GM23248 (cell line): ENCODE results near the gene SLITRK6. TPM values are rescaled to one million over a fixed set of nuclear protein-coding genes. Genes with fewer than 3 reads are reported as not detected.

Source experiments
- DNase-seq: peaks from one replicate; pipeline ENCODE4 v3.0.0-alpha.2; 2015
- H2AFZ ChIP-seq: fragments of 200-600 bp; sonication (generic); 2 replicates; pipeline ENCODE4 v1.6.1; 2016; ENCODE audit warnings: antibody characterized with exemption
- H3F3A ChIP-seq: fragments of 200-600 bp; sonication (generic); 2 replicates; pipeline ENCODE4 v1.6.1; 2016; ENCODE audit warnings: mild to moderate bottlenecking, antibody characterized with exemption, mixed run types; ENCODE audit not compliant: insufficient read depth
- H3K27ac ChIP-seq: fragments of 200-600 bp; sonication (generic); 2 replicates; pipeline ENCODE4 v1.5.1; 2016; ENCODE audit warnings: mild to moderate bottlenecking
- H3K27me3 ChIP-seq: fragments of 200-600 bp; sonication (generic); replicated peaks from 2 replicates; pipeline ENCODE4 v1.6.1; 2016; ENCODE audit warnings: mild to moderate bottlenecking; ENCODE audit not compliant: insufficient read depth
- H3K36me3 ChIP-seq: fragments of 200-600 bp; sonication (generic); 2 replicates; pipeline ENCODE4 v1.6.1; 2016; ENCODE audit warnings: low read depth, mild to moderate bottlenecking
- H3K4me1 ChIP-seq: fragments of 200-600 bp; sonication (generic); 2 replicates; pipeline ENCODE4 v1.6.1; 2016; ENCODE audit warnings: mild to moderate bottlenecking; ENCODE audit not compliant: insufficient read depth
- H3K4me2 ChIP-seq: fragments of 200-600 bp; sonication (generic); one replicate; pipeline ENCODE4 v1.6.1; 2016; ENCODE audit warnings: mild to moderate bottlenecking; ENCODE audit not compliant: unreplicated experiment
- H3K4me3 ChIP-seq: fragments of 200-600 bp; sonication (generic); 2 replicates; pipeline ENCODE4 v1.5.1; 2016; ENCODE audit warnings: mild to moderate bottlenecking
- H3K79me2 ChIP-seq: fragments of 200-600 bp; sonication (generic); 2 replicates; pipeline ENCODE4 v1.6.1; 2016; ENCODE audit warnings: mild to moderate bottlenecking; ENCODE audit not compliant: insufficient read depth
- H3K9ac ChIP-seq: fragments of 200-600 bp; sonication (generic); 2 replicates; pipeline ENCODE4 v1.6.1; 2016; ENCODE audit warnings: mild to moderate bottlenecking
- H3K9me2 ChIP-seq: fragments of 200-600 bp; sonication (generic); 2 replicates; pipeline ENCODE4 v1.6.1; 2016; ENCODE audit warnings: mixed run types, mild to moderate bottlenecking, moderate library complexity; ENCODE audit not compliant: insufficient read depth
- H3K9me3 ChIP-seq: fragments of 200-600 bp; sonication (generic); one replicate; pipeline ENCODE4 v1.6.1; 2017; ENCODE audit warnings: low read depth
- H4K20me1 ChIP-seq: fragments of 200-600 bp; sonication (generic); 2 replicates; pipeline ENCODE4 v1.6.0; 2016; ENCODE audit not compliant: insufficient read depth
- EZH2 ChIP-seq: fragments of 200-600 bp; sonication (generic); IDR thresholded peaks from 2 replicates; pipeline ENCODE4 v1.6.1; 2018; ENCODE audit warnings: antibody characterized with exemption, mild to moderate bottlenecking; ENCODE audit not compliant: insufficient read depth, poor library complexity, severe bottlenecking
- EZH2phosphoT487 ChIP-seq: fragments of 200-600 bp; sonication (generic); IDR thresholded peaks from 2 replicates; pipeline ENCODE4 v1.6.1; 2018; ENCODE audit warnings: antibody characterized with exemption, moderate library complexity, mild to moderate bottlenecking, low read depth; ENCODE audit not compliant: insufficient read depth
- WGBS, 2 experiments: methylation state at CpG; one replicate each; pipeline ENCODE4 v1.1.6; 2015 to 2017; ENCODE audit warnings: low lambda C conversion rate in 2 of 2, low coverage in 1 of 2; ENCODE audit errors: missing lambda C conversion rate in 2 of 2; 5-methylcytosine and 5-hydroxymethylcytosine counted together
- in situ Hi-C: fragments of 300-500 bp; cut with MboI; formaldehyde crosslinking; loops from 2 replicates; pipeline ENCODE4 v1.15.0; 2020
- polyA plus RNA-seq: library from polyadenylated mRNA; unstranded; fragments of >200 nt; fragmentation: Nextera tagmentation; extraction: Ambion mirVana; gene quantifications from 2 replicates; pipeline ENCODE4 v1.2.1, GENCODE V29; 2016
- total RNA-seq: library from RNA; depleted of rRNA; stranded (reverse); fragments of >200 nt; shearing (Covaris generic); gene quantifications from 2 replicates; pipeline ENCODE4 v1.2.3, GENCODE V29; 2014

SLITRK6 gene
- total and polyA plus RNA-seq, 2 experiments from 2014 or later, result not detected

DNA sequence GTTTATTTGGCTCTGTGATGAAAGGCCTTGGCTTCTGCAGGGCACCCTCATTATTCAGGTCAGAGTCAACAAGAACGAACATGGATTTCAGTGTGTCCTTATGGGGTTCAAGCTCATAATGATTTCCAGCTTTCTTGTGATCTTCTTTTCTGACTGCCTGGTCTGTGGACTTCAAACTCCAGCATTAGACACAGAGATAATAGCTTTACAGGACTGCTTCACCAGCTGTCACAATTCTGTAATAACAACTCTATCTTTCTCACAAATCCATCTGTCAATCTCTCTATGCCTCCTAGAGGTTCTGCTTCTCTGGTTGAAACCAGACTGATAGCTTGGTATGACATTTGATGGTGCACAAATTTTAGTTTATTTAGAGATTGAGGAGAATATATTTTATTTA lies 13.1 kb upstream of the SLITRK6 start:
- in situ Hi-C loops, result loop anchor here (10.0 kb wide), 1 partner anchor 907 kb away; no protein-coding TSS in a partner anchor
- 4% methylated on average over 1 of the region's 1 CpG for WGBS, 2 experiments
- H4K20me1 ChIP-seq, result no peaks in the 10 kb centered on the region
- DNase-seq, result no peak
- H3K27me3 ChIP-seq, result no peaks in the 10 kb centered on the region
- no peak overlapping the region for H3K4me3 ChIP-seq
- no peaks in the 10 kb centered on the region for H3K36me3 ChIP-seq
- H3K4me2 ChIP-seq, result no peak overlapping the region
- no peak overlapping the region for H2AFZ ChIP-seq
- no peaks in the 10 kb centered on the region for H3K9me2 ChIP-seq
- no peaks in the 10 kb centered on the region for H3K4me1 ChIP-seq
- TF ChIP-seq EZH2, result no peak
- TF ChIP-seq EZH2phosphoT487, result no peak
- no peaks in the 10 kb centered on the region for H3K9me3 ChIP-seq
- H3K79me2 ChIP-seq, result no peaks in the 10 kb centered on the region
- no peak overlapping the region for H3K27ac ChIP-seq
- no peak overlapping the region for H3K9ac ChIP-seq
- no peaks in the 10 kb centered on the region for H3F3A ChIP-seq

DNA sequence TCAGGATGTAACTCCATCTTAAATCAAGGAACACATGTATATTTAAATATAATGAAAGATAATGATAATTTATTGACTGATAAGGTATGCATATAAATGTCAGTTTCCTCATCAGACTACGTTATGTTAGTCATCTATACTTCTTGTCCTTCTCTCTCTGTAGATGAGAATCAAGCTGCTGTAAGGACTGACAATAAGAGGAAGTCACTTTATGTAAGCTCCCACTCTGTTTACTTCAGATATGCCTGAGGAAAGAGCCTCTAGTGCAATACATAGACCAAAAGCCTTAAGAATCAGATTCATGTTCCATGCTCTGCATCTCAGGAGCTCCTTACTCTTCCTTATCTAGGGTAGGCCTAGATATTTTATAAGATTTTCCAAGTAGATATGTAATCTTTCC lies 9.6 kb upstream of the SLITRK6 start:
- Histone ChIP-seq H3K9me2 (no peaks in the 10 kb centered on the region), H3K9ac (no peak overlapping the region), H3K36me3 (no peaks in the 10 kb centered on the region), H3K4me2 (no peak overlapping the region), H3F3A (no peaks in the 10 kb centered on the region), H2AFZ (no peak overlapping the region), H3K27ac (no peak overlapping the region), H3K4me1 (no peaks in the 10 kb centered on the region), H4K20me1 (no peaks in the 10 kb centered on the region), H3K9me3 (no peaks in the 10 kb centered on the region), H3K79me2 (no peaks in the 10 kb centered on the region), H3K4me3 (no peak overlapping the region), H3K27me3 (no peaks in the 10 kb centered on the region)
- in situ Hi-C loops, result loop anchor here (10.0 kb wide), 1 partner anchor 884 kb away; no protein-coding TSS in a partner anchor
- no peak for DNase-seq
- 5 to 7% methylated on average over 1 of the region's 1 CpG for WGBS, 2 experiments
- no peak for TF ChIP-seq EZH2phosphoT487

DNA sequence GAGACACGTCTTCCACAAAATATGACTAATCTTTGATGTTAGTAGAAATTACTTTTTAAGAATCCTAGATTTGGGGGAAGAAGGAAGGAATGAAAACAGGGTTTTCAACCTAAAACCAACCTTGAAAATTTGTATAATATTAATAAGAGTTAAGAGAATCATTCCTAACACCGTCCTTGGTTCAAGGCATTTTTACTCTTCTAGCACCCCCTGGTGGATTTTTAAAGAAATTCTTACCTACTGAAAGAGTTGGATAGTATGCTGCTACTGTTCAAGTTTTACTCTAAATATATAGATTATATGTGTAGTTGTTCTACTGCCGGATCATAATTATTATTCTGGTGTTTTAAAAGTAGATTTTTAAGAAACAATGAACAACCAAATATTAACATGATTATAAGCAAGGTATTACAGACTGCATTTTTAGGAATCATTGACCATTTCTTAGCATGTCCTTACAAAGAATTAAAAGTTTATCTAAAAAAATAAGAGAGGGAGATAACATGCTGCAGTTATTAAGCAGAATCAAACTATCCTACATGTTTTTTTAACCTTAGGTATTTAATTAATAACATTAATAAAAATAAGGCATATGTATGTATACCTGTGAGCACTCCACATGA lies 7.4 kb upstream of the SLITRK6 start:
- Histone ChIP-seq H3K9ac (no peak overlapping the region), H3K27ac (no peak overlapping the region), H3K9me2 (no peaks in the 10 kb centered on the region), H3K79me2 (no peaks in the 10 kb centered on the region), H3K9me3 (no peaks in the 10 kb centered on the region), H3K4me1 (no peaks in the 10 kb centered on the region), H2AFZ (no peak overlapping the region), H3F3A (no peaks in the 10 kb centered on the region), H3K4me2 (no peak overlapping the region), H4K20me1 (no peaks in the 10 kb centered on the region), H3K4me3 (no peak overlapping the region), H3K27me3 (no peaks in the 10 kb centered on the region), H3K36me3 (no peaks in the 10 kb centered on the region)
- peak; percentile 47 for DNase-seq
- in situ Hi-C loops, result loop anchor here (10.0 kb wide), 1 partner anchor 882 kb away; no protein-coding TSS in a partner anchor
- 3 to 7% methylated on average over 3 of the region's 3 CpGs for WGBS, 2 experiments
- TF ChIP-seq EZH2phosphoT487, result no peak
- TF ChIP-seq EZH2, result no peak

DNA sequence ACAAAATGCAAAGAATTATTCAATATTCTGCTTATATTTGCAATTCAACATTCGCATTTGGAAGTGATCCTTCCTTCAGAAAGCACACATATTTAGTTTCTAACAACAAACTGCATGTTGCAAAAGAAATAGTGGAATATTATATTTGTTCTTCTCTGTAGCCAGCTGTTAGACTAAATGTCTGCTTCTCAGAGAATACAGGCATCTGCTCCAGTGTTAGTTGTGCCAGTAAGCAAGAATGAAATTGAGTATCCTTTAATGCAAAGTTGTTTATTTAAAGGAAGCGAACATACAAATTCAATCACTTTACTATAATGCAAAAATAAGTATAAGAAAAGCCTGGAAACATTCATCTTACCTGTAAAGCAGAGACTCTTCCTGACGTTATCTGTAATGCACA lies 663 bp downstream of the SLITRK6 start:
- DNase-seq, result no peak
- H3K79me2 ChIP-seq, result no peaks in the 10 kb centered on the region
- 2 to 5% methylated on average over 3 of the region's 3 CpGs for WGBS, 2 experiments
- H3K4me1 ChIP-seq, result no peaks in the 10 kb centered on the region
- H3K27ac ChIP-seq, result no peak overlapping the region
- no peak overlapping the region for H2AFZ ChIP-seq
- no peak overlapping the region for H3K9ac ChIP-seq
- no peaks in the 10 kb centered on the region for H3F3A ChIP-seq
- H3K9me2 ChIP-seq, result no peaks in the 10 kb centered on the region
- no peaks in the 10 kb centered on the region for H3K27me3 ChIP-seq
- TF ChIP-seq EZH2phosphoT487 (no peak), EZH2 (no peak)
- H3K36me3 ChIP-seq, result no peaks in the 10 kb centered on the region
- H3K4me3 ChIP-seq, result no peak overlapping the region
- no peak overlapping the region for H3K4me2 ChIP-seq
- no peaks in the 10 kb centered on the region for H3K9me3 ChIP-seq
- in situ Hi-C loops, result no loop called here
- no peaks in the 10 kb centered on the region for H4K20me1 ChIP-seq
